ENCODE measurements around the gene NAV3.

The NAV3 gene

DNA sequence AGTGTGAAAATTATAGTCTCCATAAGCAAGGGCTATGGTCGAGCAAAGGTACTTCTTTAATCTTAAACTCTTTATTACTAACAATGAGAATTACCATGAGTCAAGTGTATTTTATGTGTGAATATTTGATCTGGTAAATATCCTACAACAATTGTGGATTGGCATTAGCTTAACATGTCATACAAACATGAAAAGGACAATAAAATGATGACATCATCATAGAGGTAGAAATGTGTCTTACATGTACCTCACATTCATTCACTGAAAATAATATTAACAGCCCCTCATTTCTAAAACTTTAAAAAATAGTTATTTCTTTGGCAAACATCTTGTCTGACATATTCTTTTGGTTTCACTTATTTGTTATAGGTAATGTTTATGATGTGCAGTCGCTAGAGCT is 355.0 kb downstream of the NAV3 start:
- Histone ChIP-seq H2BK12ac (ENCODE audit: low read length in 2 of 2) (no peak overlapping the region), H3K79me1 (replicated peaks; ENCODE audit: low read length, poor library complexity, severe bottlenecking) (no peaks in the 10 kb centered on the region), H3K4me1 (ENCODE audit: control insufficient read depth, insufficient read depth, low read depth, low read length) (no peaks in the 10 kb centered on the region), H3K23ac (ENCODE audit: low read length in 2 of 2) (no peak overlapping the region), H3K27ac (ENCODE audit: low read length, poor library complexity, severe bottlenecking) (no peak overlapping the region), H3K9me3 (ENCODE audit: control insufficient read depth, low read length) (no peaks in the 10 kb centered on the region), H3K18ac (ENCODE audit: low read depth in 1 of 2, low read length in 2 of 2) (no peak overlapping the region), H3K9ac (ENCODE audit: low read length) (peak overlapping the region; percentile 10), H3K36me3 (ENCODE audit: control insufficient read depth in 1 of 2, insufficient read depth in 2 of 2, low read depth in 1 of 2, low read length in 2 of 2) (peaks cover 0 to 70% of the 10 kb centered on the region in 2 experiments), H3K27me3 (ENCODE audit: control insufficient read depth in 1 of 2, insufficient read depth in 1 of 2, low read length in 2 of 2) (no peaks in the 10 kb centered on the region), H3K4me2 (ENCODE audit: low read length, poor library complexity, severe bottlenecking) (no peak overlapping the region), H2BK15ac (ENCODE audit: low read depth, poor library complexity, severe bottlenecking) (no peak overlapping the region), H2AFZ (ENCODE audit: low read depth, low read length) (no peak overlapping the region), H4K91ac (ENCODE audit: low read length) (no peak overlapping the region), H3K4ac (ENCODE audit: low read depth in 1 of 2, low read length in 2 of 2) (no peak overlapping the region), H2BK120ac (ENCODE audit: low read depth, low read length) (no peak overlapping the region), H4K8ac (ENCODE audit: low read length) (no peak overlapping the region), H3K4me3 (ENCODE audit: insufficient read depth in 1 of 2, low read depth in 1 of 2, low read length in 2 of 2) (no peak overlapping the region), H2AK5ac (ENCODE audit: low read length, severe bottlenecking) (no peak overlapping the region), H2BK5ac (ENCODE audit: low read depth, low read length, poor library complexity, severe bottlenecking) (no peak overlapping the region), H3K14ac (ENCODE audit: low read length in 2 of 2) (no peak overlapping the region)
- no peak for DNase-seq
- WGBS, result no CpG with 5 or more reads among the region's 2 CpGs

DNA sequence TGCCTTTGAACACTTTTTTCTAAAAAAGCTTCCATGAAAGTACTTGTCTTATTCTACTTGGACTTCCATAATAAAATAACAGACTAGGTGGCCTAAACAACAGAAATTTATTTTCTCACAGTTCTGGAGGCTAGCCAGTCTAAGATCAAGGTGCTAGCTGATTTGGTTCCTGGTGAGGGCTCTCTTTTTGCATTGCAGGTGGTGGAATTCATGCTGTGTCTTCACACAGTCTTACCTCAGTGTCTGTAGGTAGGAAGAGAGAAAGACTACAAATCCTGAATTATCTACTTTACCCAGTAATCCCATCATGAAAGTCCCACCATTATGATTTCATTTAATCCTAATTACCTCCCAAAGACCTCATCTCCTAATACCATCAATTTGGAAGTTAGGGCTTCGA is 356.0 kb downstream of the NAV3 start:
- no peaks in the 10 kb centered on the region for H3K4me1 ChIP-seq (ENCODE audit: control insufficient read depth, insufficient read depth, low read depth, low read length)
- H3K36me3 ChIP-seq (ENCODE audit: control insufficient read depth in 1 of 2, insufficient read depth in 2 of 2, low read depth in 1 of 2, low read length in 2 of 2), result peaks cover 0 to 68% of the 10 kb centered on the region in 2 experiments
- DNase-seq, result no peak
- no peak overlapping the region for H3K18ac ChIP-seq (ENCODE audit: low read depth in 1 of 2, low read length in 2 of 2)
- H3K27ac ChIP-seq (ENCODE audit: low read length, poor library complexity, severe bottlenecking), result no peak overlapping the region
- no peak overlapping the region for H3K23ac ChIP-seq (ENCODE audit: low read length in 2 of 2)
- H3K4me2 ChIP-seq (ENCODE audit: low read length, poor library complexity, severe bottlenecking), result no peak overlapping the region
- H2AK5ac ChIP-seq (ENCODE audit: low read length, severe bottlenecking), result no peak overlapping the region
- H3K79me1 ChIP-seq (replicated peaks; ENCODE audit: low read length, poor library complexity, severe bottlenecking), result no peaks in the 10 kb centered on the region
- no peak overlapping the region for H3K9ac ChIP-seq (ENCODE audit: low read length)
- no peak overlapping the region for H3K14ac ChIP-seq (ENCODE audit: low read length in 2 of 2)
- no peak overlapping the region for H2BK120ac ChIP-seq (ENCODE audit: low read depth, low read length)
- no peaks in the 10 kb centered on the region for H3K27me3 ChIP-seq (ENCODE audit: control insufficient read depth in 1 of 2, insufficient read depth in 1 of 2, low read length in 2 of 2)
- H4K91ac ChIP-seq (ENCODE audit: low read length), result no peak overlapping the region
- H2BK12ac ChIP-seq (ENCODE audit: low read length in 2 of 2), result no peak overlapping the region
- H3K4me3 ChIP-seq (ENCODE audit: insufficient read depth in 1 of 2, low read depth in 1 of 2, low read length in 2 of 2), result no peak overlapping the region
- no peaks in the 10 kb centered on the region for H3K9me3 ChIP-seq (ENCODE audit: control insufficient read depth, low read length)
- no peak overlapping the region for H2BK5ac ChIP-seq (ENCODE audit: low read depth, low read length, poor library complexity, severe bottlenecking)
- H4K8ac ChIP-seq (ENCODE audit: low read length), result no peak overlapping the region
- WGBS, result no CpG with 5 or more reads among the region's 1 CpG
- H2BK15ac ChIP-seq (ENCODE audit: low read depth, poor library complexity, severe bottlenecking), result no peak overlapping the region
- H3K4ac ChIP-seq (ENCODE audit: low read depth in 1 of 2, low read length in 2 of 2), result no peak overlapping the region
- no peak overlapping the region for H2AFZ ChIP-seq (ENCODE audit: low read depth, low read length)

DNA sequence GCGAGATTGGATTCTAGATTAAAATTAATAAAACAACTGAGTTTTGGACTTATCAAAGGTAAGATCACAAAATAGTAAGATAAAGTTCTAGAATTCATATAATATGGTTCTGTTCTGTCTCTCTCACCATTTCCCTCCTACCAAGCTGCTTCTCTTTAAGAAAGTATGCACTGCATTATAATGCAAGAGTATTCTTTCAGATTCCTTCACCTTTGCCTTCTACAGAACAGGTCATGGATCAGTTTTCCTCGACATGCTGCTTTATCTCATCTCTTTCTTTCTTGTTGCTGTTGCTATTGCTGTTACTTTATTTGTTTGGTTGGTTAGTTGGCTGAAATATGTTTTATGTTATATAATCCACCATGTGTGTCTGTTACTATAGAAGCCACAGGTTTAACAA is 357.0 kb downstream of the NAV3 start:
- H3K27me3 ChIP-seq (ENCODE audit: control insufficient read depth in 1 of 2, insufficient read depth in 1 of 2, low read length in 2 of 2), result no peaks in the 10 kb centered on the region
- H3K4me1 ChIP-seq (ENCODE audit: control insufficient read depth, insufficient read depth, low read depth, low read length), result no peaks in the 10 kb centered on the region
- H4K8ac ChIP-seq (ENCODE audit: low read length), result no peak overlapping the region
- H4K91ac ChIP-seq (ENCODE audit: low read length), result no peak overlapping the region
- H2AK5ac ChIP-seq (ENCODE audit: low read length, severe bottlenecking), result no peak overlapping the region
- H2BK12ac ChIP-seq (ENCODE audit: low read length in 2 of 2), result no peak overlapping the region
- H3K36me3 ChIP-seq (ENCODE audit: control insufficient read depth in 1 of 2, insufficient read depth in 2 of 2, low read depth in 1 of 2, low read length in 2 of 2), result peaks cover 0 to 59% of the 10 kb centered on the region in 2 experiments
- H3K4ac ChIP-seq (ENCODE audit: low read depth in 1 of 2, low read length in 2 of 2), result no peak overlapping the region
- H2BK120ac ChIP-seq (ENCODE audit: low read depth, low read length), result no peak overlapping the region
- no peaks in the 10 kb centered on the region for H3K79me1 ChIP-seq (replicated peaks; ENCODE audit: low read length, poor library complexity, severe bottlenecking)
- WGBS, result no CpG with 5 or more reads among the region's 2 CpGs
- no peak for DNase-seq
- no peak overlapping the region for H2AFZ ChIP-seq (ENCODE audit: low read depth, low read length)
- no peak overlapping the region for H2BK5ac ChIP-seq (ENCODE audit: low read depth, low read length, poor library complexity, severe bottlenecking)
- no peaks in the 10 kb centered on the region for H3K9me3 ChIP-seq (ENCODE audit: control insufficient read depth, low read length)
- H3K9ac ChIP-seq (ENCODE audit: low read length), result no peak overlapping the region
- no peak overlapping the region for H2BK15ac ChIP-seq (ENCODE audit: low read depth, poor library complexity, severe bottlenecking)
- no peak overlapping the region for H3K4me3 ChIP-seq (ENCODE audit: insufficient read depth in 1 of 2, low read depth in 1 of 2, low read length in 2 of 2)
- H3K23ac ChIP-seq (ENCODE audit: low read length in 2 of 2), result no peak overlapping the region
- no peak overlapping the region for H3K14ac ChIP-seq (ENCODE audit: low read length in 2 of 2)
- H3K18ac ChIP-seq (ENCODE audit: low read depth in 1 of 2, low read length in 2 of 2), result no peak overlapping the region
- H3K27ac ChIP-seq (ENCODE audit: low read length, poor library complexity, severe bottlenecking), result no peak overlapping the region
- H3K4me2 ChIP-seq (ENCODE audit: low read length, poor library complexity, severe bottlenecking), result no peak overlapping the region

DNA sequence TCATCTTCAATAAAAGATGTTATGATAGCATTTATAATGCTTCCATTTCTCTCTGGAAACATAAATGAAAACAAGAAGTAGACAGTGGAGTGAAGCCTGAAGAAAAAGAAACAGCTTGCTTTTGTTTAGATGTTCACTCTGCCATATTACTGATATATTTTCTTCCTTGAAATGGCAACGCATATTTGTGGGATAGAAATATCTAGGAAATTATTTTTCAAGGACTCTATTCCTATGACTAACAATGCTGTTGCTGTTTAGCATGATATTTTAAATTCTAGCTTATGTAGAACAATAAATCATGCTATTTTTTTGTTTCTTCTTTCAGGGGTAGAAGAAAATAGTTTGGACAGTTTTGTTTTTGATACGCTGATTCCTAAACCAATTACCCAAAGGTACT is 359.0 kb downstream of the NAV3 start:
- Histone ChIP-seq H2AK5ac (ENCODE audit: low read length, severe bottlenecking) (no peak overlapping the region), H3K4me1 (ENCODE audit: control insufficient read depth, insufficient read depth, low read depth, low read length) (no peaks in the 10 kb centered on the region), H4K8ac (ENCODE audit: low read length) (no peak overlapping the region), H3K27me3 (ENCODE audit: control insufficient read depth in 1 of 2, insufficient read depth in 1 of 2, low read length in 2 of 2) (no peaks in the 10 kb centered on the region), H3K4me3 (ENCODE audit: insufficient read depth in 1 of 2, low read depth in 1 of 2, low read length in 2 of 2) (no peak overlapping the region), H2BK5ac (ENCODE audit: low read depth, low read length, poor library complexity, severe bottlenecking) (no peak overlapping the region), H3K14ac (ENCODE audit: low read length in 2 of 2) (no peak overlapping the region), H2AFZ (ENCODE audit: low read depth, low read length) (no peak overlapping the region), H3K18ac (ENCODE audit: low read depth in 1 of 2, low read length in 2 of 2) (no peak overlapping the region), H3K27ac (ENCODE audit: low read length, poor library complexity, severe bottlenecking) (no peak overlapping the region), H2BK120ac (ENCODE audit: low read depth, low read length) (no peak overlapping the region), H3K36me3 (ENCODE audit: control insufficient read depth in 1 of 2, insufficient read depth in 2 of 2, low read depth in 1 of 2, low read length in 2 of 2) (peaks cover 0 to 47% of the 10 kb centered on the region in 2 experiments), H3K23ac (ENCODE audit: low read length in 2 of 2) (no peak overlapping the region), H2BK15ac (ENCODE audit: low read depth, poor library complexity, severe bottlenecking) (no peak overlapping the region), H3K4me2 (ENCODE audit: low read length, poor library complexity, severe bottlenecking) (no peak overlapping the region), H3K4ac (ENCODE audit: low read depth in 1 of 2, low read length in 2 of 2) (no peak overlapping the region), H3K79me1 (replicated peaks; ENCODE audit: low read length, poor library complexity, severe bottlenecking) (no peaks in the 10 kb centered on the region), H3K9me3 (ENCODE audit: control insufficient read depth, low read length) (no peaks in the 10 kb centered on the region), H3K9ac (ENCODE audit: low read length) (no peak overlapping the region), H4K91ac (ENCODE audit: low read length) (no peak overlapping the region), H2BK12ac (ENCODE audit: low read length in 2 of 2) (no peak overlapping the region)
- DNase-seq, result no peak
- no CpG with 5 or more reads among the region's 2 CpGs for WGBS

Measured in mesenchymal stem cell (in vitro differentiated cells and primary cell).